ENCODE data around the gene FN1.

The FN1 gene

DNA sequence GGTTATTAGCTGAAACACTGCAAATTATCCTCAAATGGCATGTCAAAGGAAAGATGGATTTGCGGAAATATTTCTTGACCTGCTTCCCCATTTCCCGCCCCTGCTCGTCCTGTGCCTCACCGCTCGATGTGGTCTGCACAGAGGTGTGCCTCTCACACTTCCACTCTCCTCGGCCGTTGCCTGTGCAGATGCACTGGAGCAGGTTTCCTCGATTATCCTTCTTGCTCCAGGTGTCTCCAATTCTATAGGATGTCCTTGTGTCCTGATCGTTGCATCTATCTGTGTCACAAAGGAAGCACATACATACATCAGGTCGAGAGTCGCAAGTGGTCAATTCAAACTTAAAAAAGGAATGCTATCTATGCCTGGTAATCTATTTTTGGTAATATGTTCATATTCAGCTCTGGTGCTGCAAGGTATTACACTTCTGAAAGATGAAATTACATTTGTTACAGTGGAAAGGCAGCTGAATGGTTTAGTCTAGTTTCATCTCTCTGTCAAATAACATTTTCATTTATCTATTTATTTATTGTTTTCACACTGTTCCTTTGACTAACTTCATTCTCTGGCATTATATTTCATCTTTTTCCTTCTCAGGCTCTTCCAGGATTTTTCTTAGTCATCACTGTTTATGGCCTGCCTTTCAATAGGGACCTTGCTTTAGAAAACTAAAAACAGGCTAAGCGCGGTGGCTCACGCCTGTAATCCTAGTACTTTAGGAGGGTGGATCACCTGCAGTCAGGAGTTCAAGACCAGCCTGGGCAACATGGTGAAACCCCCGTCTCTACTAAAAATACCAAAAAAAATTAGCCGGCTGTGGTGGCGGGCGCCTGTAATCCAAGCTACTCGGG is 7.6 kb downstream of the FN1 start:
- no peak for TF ChIP-seq CREB1 (IDR thresholded peaks at IDR 0.05; ENCODE audit: low read depth)
- no peak for TF ChIP-seq ZBTB7A (IDR thresholded peaks at IDR 0.05; ENCODE audit: low read depth)
- TF ChIP-seq REST (IDR thresholded peaks at IDR 0.05; ENCODE audit: low read depth), result no peak
- TF ChIP-seq TCF12 (IDR thresholded peaks at IDR 0.05; ENCODE audit: low read depth), result no peak
- TF ChIP-seq MAX (IDR thresholded peaks at IDR 0.05), result no peak
- TF ChIP-seq, protein P1, sequence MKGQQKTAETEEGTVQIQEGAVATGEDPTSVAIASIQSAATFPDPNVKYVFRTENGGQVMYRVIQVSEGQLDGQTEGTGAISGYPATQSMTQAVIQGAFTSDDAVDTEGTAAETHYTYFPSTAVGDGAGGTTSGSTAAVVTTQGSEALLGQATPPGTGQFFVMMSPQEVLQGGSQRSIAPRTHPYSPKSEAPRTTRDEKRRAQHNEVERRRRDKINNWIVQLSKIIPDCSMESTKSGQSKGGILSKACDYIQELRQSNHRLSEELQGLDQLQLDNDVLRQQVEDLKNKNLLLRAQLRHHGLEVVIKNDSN (IDR thresholded peaks at IDR 0.05), result no peak
- TF ChIP-seq NFIC (IDR thresholded peaks at IDR 0.05), result no peak
- TF ChIP-seq TEAD4 (IDR thresholded peaks at IDR 0.05), result no peak
- no peak for TF ChIP-seq YY1 (IDR thresholded peaks at IDR 0.05; ENCODE audit: low read depth)
- no peak for TF ChIP-seq FOXM1 (IDR thresholded peaks at IDR 0.05; ENCODE audit: borderline replicate concordance, low read depth)
- no peak for TF ChIP-seq TAF1 (IDR thresholded peaks at IDR 0.05; ENCODE audit: low read depth)
- TF ChIP-seq EP300 (IDR thresholded peaks at IDR 0.05; ENCODE audit: borderline replicate concordance), result no peak
- no peak for TF ChIP-seq EGR1 (IDR thresholded peaks at IDR 0.05)
- TF ChIP-seq RAD21 (IDR thresholded peaks at IDR 0.05; ENCODE audit: low read depth), result no peak

DNA sequence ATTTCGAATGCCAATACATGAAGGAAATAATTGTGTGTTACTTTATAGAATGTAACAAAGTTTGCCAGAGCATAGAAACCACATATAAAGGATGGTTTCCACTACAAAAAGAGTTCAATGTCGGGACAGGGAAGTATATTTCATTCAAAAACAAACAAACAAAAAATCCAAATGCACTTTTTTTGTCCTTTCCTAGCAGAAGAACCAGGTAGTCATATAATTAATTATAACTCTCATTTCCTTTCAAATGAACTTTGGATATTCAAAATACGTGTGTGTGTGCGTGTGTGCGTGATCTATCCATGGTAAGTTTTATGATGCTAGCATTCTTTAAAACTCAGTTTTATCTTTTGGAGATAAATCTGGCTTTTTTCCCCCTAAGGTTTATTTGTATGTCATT is 8.3 kb downstream of the FN1 start:
- TF ChIP-seq YY1 (IDR thresholded peaks at IDR 0.05; ENCODE audit: low read depth) (no peak), FOXM1 (IDR thresholded peaks at IDR 0.05; ENCODE audit: borderline replicate concordance, low read depth) (no peak), REST (IDR thresholded peaks at IDR 0.05; ENCODE audit: low read depth) (no peak), ZBTB7A (IDR thresholded peaks at IDR 0.05; ENCODE audit: low read depth) (no peak), TCF12 (IDR thresholded peaks at IDR 0.05; ENCODE audit: low read depth) (no peak), TEAD4 (IDR thresholded peaks at IDR 0.05) (no peak), NFIC (IDR thresholded peaks at IDR 0.05) (no peak), EP300 (IDR thresholded peaks at IDR 0.05; ENCODE audit: borderline replicate concordance) (no peak), RAD21 (IDR thresholded peaks at IDR 0.05; ENCODE audit: low read depth) (no peak), EGR1 (IDR thresholded peaks at IDR 0.05) (no peak), TAF1 (IDR thresholded peaks at IDR 0.05; ENCODE audit: low read depth) (no peak), CEBPB (IDR thresholded peaks at IDR 0.05) (no peak), CREB1 (IDR thresholded peaks at IDR 0.05; ENCODE audit: low read depth) (no peak), MAX (IDR thresholded peaks at IDR 0.05) (no peak)
- TF ChIP-seq, protein P1 (IDR thresholded peaks at IDR 0.05), result no peak

- TF ChIP-seq YY1 (IDR thresholded peaks at IDR 0.05; ENCODE audit: low read depth), result no peak
- TF ChIP-seq ZBTB7A (IDR thresholded peaks at IDR 0.05; ENCODE audit: low read depth), result no peak
- TF ChIP-seq EGR1 (IDR thresholded peaks at IDR 0.05), result no peak
- TF ChIP-seq, protein P1 (IDR thresholded peaks at IDR 0.05), result no peak
- TF ChIP-seq TCF12 (IDR thresholded peaks at IDR 0.05; ENCODE audit: low read depth), result no peak
- TF ChIP-seq FOXM1 (IDR thresholded peaks at IDR 0.05; ENCODE audit: borderline replicate concordance, low read depth), result no peak
- no peak for TF ChIP-seq TEAD4 (IDR thresholded peaks at IDR 0.05)
- TF ChIP-seq TAF1 (IDR thresholded peaks at IDR 0.05; ENCODE audit: low read depth), result no peak
- no peak for TF ChIP-seq NFIC (IDR thresholded peaks at IDR 0.05)
- TF ChIP-seq CEBPB (IDR thresholded peaks at IDR 0.05), result no peak
- TF ChIP-seq EP300 (IDR thresholded peaks at IDR 0.05; ENCODE audit: borderline replicate concordance), result no peak
Measured at GRCh38 chr2:215425021-215425782, 10.7 kb downstream of the FN1 start.

DNA sequence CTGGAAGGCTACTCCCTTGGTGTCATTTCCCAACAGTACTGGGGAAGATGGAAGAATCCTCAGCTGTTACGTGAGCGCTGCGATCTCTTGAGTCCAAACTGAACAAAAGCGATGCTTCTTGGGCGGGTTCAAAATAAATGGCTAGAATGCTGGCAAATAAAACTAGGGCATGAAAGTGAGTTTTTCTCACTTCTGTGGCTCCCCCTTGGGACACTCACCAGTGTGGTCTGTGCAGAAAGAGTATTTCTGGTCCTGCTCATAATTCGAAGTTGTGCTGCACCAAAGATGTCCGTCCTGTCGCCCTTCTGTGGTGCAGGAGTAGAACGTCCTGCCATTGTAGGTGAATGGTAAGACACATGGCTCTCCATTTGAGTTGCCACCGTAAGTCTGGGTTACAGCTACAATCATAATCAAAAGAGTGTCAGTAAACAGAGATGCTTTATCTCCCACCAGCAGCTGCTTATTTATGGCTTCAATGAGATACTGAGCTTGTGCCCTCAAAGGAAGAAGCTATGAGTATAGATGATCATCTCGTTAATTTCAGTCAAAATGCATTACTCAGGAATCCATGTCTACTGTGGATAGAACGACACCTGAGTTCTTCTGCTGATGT is 11.8 kb downstream of the FN1 start:
- TF ChIP-seq, protein P1 (IDR thresholded peaks at IDR 0.05), result no peak
- TF ChIP-seq EP300 (IDR thresholded peaks at IDR 0.05; ENCODE audit: borderline replicate concordance) (no peak), TAF1 (IDR thresholded peaks at IDR 0.05; ENCODE audit: low read depth) (no peak), CREB1 (IDR thresholded peaks at IDR 0.05; ENCODE audit: low read depth) (no peak), MAX (IDR thresholded peaks at IDR 0.05) (no peak), TEAD4 (IDR thresholded peaks at IDR 0.05) (no peak), YY1 (IDR thresholded peaks at IDR 0.05; ENCODE audit: low read depth) (no peak), REST (IDR thresholded peaks at IDR 0.05; ENCODE audit: low read depth) (no peak), FOXM1 (IDR thresholded peaks at IDR 0.05; ENCODE audit: borderline replicate concordance, low read depth) (no peak), NFIC (IDR thresholded peaks at IDR 0.05) (no peak), RAD21 (IDR thresholded peaks at IDR 0.05; ENCODE audit: low read depth) (no peak), EGR1 (IDR thresholded peaks at IDR 0.05) (no peak)

Data from Ishikawa (cell line).